Stimulated activated CD4-positive, alpha-beta T cell treated with anti-CD3 and anti-CD28 coated beads, Interleukin-12 subunit alpha, Interleukin-12 subunit beta, amount 100 ng/mL, for 24 hours (primary cell): ENCODE results near the gene TCF7.
A peak's percentile ranks its signal among the peaks of the same experiment; 100 is the strongest.

Experiments
- DNase-seq, 2 experiments: peaks; one replicate each; pipeline ENCODE4 v3.0.0-alpha.2; 2020; ENCODE audit warnings: low read depth in 2 of 2

Gene TCF7

GRCh38 chr5:134131165-134131564, 16.7 kb downstream of the TCF7 start:
- no peak for DNase-seq

DNA sequence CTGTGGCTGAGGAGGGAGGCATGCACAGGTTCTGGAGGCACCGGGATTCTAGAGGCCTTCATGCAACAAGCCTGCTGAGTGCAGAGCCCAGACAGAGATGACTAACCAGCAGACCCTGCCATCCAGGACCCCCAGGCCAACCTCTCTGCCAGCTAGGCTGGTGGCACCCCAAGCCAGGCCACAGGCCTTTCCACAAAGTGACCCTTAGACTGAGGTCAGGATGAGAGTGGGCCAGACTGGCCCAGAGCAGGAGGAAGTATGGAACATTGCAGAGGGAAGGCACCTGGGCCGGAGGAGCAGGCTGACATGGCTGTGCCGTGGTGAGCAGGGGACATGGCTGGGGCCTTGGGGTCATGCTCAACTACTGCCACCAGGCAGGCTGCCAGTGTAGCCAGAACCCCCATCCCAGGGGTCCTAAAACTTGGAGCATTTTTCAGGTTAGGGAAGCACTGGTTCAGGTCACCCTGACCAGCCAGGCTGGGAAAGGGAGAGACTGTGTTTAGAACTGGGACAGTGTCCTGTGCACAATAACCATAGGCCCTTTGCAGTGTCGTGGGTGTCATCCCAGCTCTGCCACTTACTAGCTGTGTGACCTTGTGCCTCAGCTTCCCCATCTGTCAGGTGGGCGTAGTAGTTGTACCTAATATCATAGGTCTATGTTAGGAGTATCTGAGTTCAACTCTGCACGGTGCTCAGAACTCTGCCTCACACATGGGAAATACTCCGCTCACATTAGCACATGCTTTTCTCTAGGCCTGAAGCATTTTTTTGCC, 17.3 kb downstream of the TCF7 start:
- DNase-seq: no peak

GRCh38 chr5:134132372-134133187, 18.1 kb downstream of the TCF7 start:
- peak in 1 of 2 experiments; percentile 53 for DNase-seq

- DNase-seq: no peak
These were observed 18.9 kb downstream of the TCF7 start for GRCh38 chr5:134133188-134133994.

DNA sequence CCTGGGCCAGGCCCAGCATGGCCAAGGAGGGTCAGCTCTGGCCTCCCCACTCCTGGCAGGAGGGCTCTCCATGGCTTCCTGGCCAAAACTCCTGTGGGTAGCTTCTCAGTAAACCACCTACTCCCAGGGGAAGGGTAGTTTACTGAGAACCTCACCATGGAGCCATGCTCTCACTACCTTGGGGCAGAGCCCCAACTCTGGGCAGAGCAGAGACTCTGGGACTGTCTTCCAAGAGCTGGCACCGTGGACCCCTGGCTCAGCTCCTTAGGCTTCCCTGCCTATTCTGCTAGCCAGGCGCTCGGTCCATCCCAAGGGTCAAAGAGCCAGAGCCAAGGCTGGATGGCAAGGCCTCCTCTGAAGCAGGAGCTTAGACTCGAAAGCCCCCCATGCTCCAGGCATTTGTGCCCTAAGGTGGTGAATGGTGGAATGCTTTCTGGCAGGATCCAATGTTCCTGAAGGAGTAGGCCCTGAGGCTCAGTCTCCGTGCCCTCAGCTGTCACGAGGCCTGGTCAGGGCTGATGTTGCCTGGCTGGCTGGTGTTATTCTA, 19.6 kb downstream of the TCF7 start:
- DNase-seq: no peak

DNA sequence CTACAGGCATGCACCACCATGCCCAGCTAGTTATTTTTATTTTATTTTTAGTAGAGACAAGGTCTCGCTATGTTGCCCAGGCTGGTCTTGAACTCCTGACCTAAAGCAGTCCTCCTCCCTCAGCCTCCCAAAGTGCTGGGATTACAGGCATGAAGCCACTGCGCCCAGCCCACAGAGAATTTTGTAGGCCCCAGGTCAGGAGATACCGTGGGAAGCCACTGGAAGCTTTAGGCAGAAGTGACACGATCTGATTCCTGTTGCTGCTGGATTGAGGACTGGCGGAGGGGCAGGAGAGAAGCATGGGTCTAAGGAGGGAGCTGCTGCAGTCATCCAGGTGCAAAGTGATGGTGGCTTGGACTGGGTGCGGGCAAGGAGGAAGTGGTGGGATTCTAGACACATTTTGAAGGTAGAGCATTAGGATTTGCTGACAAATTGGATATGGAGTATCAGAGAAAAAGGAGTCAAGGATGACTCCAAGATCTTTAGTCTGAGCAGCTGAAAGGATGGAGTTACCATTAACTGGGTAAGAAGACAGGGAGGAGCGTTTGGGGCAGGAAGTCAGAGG, 20.7 kb downstream of the TCF7 start:
- no peak for DNase-seq

DNA sequence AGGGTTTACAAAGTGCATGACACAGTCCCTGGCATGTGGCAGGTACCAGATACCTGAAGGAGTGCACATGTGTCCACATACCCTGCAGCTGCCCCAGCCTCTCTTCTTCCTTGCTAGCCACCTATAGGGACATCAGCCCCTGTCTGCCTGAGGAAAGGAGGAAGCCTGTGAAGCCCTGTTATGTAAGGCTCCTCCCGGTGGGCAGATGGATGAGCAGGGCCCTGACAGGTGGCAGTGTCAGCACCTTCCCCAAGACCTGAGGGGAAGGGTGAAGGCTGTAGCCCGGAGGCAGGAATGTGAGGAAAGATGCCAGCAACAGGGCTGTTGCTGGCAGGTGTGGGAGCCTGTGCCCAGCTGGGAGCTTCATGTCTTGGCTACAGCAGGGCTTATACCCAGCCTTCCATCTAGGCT, 21.7 kb downstream of the TCF7 start:
- no peak for DNase-seq

DNA sequence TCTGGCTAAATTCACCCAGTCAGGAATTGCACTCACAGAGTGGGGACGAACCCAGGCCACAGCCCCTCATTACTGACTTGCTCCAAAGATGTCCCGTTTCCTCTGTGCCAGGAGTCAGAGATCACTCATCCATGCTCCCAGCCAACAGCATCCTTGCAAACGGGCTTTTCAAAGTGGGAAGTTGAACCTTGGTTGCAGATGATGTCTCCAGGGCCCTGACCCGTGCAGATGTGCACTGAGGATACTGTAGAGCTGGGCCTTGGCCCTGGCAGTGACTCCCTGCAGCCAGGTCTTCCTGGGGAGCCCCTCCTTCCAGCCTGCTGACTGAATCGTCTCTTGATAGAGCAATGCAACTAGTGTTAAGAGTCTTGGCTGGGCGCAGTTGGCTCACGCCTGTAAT, 22.3 kb downstream of the TCF7 start:
- DNase-seq: no peak

- DNase-seq: peak in 1 of 2 experiments; percentile 65
These were observed 24.2 kb downstream of the TCF7 start for GRCh38 chr5:134138416-134139376.

- DNase-seq: no peak
These were observed 24.9 kb downstream of the TCF7 start for GRCh38 chr5:134139377-134139851.

DNA sequence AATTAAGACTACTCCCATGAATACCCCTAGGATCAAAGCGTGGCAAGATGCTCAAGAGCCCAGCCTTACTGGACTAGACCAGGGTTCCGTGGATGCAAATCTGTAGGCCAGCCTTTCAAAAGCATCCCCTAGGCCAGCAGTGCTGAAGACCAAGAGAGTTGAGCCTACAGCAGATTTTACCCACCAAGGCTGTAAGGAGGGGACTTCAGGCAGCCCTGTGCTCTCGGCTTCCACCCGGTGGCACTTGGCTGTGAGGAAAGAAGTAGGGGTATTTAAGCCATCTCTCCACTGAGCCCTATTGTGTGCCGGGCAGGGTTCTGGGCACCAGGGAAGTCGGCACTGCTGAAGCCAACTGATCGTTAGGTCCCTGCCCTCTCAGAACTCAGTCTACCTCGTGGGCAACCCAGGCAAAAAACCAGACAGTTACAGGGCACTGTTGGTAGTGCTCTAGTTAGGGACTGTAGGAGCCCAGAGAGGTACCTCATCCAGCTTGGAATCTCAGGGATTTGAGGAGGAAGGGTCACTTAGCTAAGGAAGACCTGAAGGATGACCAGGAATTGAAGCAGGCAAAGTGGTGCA, 25.5 kb downstream of the TCF7 start:
- DNase-seq: no peak

DNA sequence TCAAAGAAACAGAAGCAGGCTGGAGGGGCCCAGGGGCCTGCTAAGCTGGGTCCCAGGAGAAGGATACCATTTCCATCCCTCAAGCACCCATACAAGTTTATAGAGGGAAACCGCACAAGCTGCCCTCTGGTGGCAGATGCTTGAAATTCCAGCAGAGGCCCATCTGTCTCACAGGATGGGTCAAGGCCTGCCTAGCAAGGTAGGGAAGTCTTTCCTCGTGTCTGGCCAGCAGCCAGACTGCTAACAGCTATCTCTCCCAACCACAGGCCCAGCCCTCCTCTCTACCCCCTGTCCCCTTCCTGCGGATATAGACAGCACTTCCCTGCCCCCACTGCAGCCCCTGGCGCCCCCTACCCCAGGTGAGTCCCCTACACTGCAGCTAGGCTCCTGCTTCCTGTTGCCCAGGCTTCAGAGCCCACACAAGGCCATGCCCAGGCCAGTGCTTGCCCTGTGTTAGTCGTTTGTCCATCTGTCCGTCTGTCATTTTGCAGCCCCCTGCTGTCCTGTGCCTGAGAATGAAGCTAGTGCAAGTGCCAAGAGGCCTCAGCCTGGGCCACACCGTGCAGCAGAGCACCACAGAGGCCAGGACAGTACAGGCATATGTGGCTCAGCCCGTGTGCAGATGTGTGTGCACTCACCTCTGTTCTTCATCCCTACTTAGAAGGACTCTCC, 26.2 kb downstream of the TCF7 start:
- DNase-seq: peak in 1 of 2 experiments; percentile 65

DNA sequence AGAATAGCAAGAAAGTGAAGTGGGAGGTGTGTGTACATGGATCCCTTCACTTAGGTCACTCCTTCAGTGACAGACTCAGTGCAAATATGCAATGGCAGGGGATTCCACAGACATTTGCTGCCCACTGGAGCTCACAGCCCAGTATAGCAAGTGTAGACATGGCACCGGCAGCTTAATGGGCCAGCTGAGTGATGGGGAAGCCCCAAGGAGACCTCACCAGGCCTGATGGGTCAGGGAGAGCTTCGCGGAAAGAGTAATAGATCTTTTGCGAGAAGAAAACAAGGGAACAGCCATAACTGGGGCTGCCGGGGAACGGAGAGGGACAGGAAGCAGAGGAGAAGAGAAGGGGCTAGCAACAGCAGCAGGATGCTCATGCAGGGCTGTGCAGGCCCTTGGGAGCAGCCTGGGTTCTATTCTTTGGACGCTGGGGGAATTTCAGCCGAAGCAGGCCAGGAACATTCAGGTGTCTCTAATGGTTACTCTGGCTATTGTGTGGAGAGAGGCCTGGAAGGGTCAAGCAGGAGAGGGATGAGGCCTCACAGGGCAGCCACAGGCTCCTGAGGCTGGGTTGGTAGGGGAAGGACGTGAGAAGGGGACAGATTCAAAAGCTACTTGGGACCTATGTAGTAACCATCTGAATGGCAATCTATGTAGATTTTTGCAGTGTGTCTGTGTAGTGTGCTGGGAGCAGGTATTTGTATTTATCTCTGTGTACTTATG, 27.0 kb downstream of the TCF7 start:
- no peak for DNase-seq

DNA sequence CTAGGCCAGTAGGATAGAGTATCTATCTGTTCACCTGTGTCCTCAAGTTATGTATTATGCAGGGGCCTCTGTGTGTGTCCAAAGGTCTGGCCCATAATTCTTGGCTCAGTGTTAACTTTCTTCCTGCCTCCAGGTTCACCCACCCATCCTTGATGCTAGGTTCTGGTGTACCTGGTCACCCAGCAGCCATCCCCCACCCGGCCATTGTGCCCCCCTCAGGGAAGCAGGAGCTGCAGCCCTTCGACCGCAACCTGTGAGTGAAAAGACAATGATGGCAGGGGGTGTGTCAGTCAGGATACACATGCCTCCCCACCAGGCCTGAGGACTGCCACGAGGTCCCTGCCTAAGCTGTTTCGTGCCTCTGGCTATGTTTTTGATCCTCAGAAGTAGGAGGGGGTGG, 27.6 kb downstream of the TCF7 start:
- no peak for DNase-seq

- DNase-seq: no peak
These were observed 28.3 kb downstream of the TCF7 start for GRCh38 chr5:134142806-134143205.

DNA sequence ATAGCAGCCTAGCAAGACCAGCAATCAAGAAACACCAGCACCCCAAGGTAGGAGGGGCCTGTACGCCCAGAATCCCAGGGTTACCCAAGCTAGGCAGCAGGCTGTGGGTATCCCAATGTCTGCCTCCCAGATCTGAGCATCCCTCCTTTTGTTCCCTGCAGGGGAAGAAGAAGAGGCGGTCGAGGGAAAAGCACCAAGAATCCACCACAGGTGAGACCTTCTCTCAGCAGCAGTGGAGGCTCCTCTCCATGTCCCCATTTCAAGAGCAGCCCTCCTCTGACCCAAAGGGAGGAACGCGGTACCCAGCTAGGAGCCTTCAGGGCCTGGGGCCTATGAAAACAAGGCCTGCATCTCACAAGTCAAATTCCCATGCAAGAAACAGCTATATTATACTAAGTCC, 28.9 kb downstream of the TCF7 start:
- DNase-seq: no peak

DNA sequence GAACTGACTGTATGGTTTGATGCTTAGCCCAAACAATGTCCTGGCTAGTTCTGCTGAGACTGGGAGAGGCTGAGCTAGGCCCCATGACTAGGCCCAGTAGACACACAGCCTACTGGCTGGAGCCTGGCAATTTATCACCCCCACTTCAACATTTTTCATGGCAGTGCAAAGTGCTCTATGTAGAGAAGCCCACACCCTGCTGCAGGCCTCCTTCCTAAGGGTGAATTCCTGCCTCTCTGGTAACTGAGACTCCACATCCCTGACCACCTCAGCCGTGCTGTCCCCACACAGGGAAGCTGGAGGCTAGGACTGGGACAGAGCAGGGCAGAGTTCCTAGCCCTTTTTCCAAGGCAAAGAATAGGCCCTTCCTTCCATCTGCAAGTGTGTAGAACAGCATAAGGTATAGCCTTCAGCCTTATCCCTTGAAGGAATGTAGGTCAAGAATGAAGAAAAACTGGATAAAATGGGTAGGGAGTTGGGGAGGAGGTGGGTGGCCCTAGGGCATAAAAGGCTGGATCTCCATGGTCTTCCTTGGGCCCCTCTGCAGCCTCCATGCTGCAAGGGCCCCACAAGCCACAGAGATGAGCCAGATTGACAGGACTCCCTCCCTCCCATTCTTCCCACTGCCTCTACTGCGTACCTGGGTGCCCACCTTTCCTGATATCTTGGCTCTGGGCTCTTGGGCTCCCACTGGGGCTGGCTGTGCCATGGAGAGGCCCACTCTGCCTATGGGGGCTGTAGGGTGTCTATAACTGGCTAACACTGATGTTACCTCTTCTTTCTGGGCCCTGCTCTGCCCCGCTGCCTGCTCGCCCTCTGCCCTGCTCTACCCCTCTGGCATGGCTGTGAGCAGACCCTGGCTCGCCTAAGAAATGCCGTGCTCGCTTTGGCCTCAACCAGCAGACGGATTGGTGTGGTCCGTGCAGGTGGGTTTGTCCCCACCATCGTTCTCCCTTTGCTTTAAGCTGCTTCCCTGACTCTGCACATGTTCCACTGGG, 29.8 kb downstream of the TCF7 start:
- DNase-seq: no peak
